NCI-H187 treated with DMSO at 0.1 percent for 48 hours (cell line): ENCODE results near the gene SLC50A1.
A peak's percentile ranks its signal among the peaks of the same experiment; 100 is the strongest.

Experiments
- DNase-seq: peaks from one replicate; lab custom pipeline; 2025; lab: John Stamatoyannopoulos, UW

The SLC50A1 gene, protein sequence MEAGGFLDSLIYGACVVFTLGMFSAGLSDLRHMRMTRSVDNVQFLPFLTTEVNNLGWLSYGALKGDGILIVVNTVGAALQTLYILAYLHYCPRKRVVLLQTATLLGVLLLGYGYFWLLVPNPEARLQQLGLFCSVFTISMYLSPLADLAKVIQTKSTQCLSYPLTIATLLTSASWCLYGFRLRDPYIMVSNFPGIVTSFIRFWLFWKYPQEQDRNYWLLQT

GRCh38 chr1:155135415-155136028, at the start of gene SLC50A1:
Gene SLC50A1, plus strand, starts transcription at chr1:155135852. Its CDS starts 60 bp downstream, at chr1:155135912.
- peak; percentile 84 for DNase-seq

DNA sequence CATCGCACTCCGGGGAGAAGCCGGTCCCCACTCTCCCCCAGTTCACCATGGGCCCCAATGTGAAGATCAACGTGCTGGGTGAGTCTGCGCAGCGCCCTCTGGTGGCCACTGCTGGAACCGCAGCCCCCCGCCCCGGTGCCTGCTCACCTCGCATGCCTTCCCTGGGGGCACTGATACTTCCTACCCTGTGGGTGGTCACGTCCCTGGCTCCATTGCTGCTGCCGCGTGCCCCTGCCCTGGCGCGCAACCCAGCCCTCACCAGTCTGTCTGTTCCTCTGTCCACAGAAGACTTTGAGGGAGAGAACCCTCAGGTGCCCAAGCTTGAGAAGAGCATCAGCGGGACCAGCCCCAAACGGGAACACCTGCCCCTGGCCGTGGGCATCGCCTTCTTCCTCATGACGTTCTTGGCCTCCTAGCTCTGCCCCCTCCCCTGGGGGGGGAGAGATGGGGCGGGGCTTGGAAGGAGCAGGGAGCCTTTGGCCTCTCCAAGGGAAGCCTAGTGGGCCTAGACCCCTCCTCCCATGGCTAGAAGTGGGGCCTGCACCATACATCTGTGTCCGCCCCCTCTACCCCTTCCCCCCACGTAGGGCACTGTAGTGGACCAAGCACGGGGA, 49.4 kb upstream of the SLC50A1 start:
- no peak for DNase-seq

GRCh38 chr1:155086856-155087535, 48.7 kb upstream of the SLC50A1 start:
- DNase-seq, result no peak

DNA sequence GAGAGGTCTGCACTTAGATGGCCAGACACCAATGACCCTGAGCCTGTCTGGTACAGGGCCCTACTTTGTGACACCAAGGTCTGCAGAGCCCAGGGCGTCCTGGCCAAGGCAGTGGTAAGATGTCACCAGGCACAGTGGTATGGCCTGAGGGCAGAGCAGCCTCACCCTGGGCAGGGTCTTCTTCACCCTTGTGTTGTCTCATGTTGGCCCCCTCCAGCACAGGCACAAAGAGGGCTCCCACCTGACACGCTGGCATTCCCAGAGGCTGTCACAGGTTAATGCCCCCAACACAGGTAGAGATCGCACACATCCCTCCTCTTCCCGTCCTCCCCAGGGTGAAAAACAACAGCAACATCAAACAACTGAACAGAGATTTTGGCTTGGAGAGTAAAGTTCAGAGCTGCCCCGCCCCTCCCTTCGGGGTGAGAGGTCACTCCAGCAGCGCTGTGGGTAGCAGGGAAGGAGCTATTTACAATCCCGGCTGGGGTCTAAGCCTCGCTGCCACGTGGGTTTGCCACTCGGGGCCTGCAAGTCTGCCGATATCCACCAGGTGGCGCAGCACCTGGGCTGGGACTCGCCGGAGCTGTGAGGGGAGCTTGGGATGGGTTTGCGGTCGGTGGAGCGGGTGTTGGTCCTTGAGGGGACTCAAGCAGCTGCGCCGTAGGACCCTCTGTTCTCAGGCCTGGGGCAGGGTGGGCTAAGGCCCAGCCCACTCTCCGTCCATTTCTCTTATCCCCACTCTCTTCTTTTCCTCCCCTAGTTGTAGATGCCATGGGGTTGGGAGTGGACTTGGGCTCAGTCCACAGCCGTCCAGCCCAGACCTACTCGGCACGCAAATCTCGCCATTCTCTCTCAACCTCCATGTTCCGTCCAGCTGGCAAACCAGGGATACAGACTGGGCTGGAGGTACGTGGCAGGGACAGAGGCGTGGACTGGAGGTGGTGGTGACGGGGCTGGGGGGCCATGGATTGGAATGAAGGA, 44.3 kb upstream of the SLC50A1 start:
- no peak for DNase-seq

DNA sequence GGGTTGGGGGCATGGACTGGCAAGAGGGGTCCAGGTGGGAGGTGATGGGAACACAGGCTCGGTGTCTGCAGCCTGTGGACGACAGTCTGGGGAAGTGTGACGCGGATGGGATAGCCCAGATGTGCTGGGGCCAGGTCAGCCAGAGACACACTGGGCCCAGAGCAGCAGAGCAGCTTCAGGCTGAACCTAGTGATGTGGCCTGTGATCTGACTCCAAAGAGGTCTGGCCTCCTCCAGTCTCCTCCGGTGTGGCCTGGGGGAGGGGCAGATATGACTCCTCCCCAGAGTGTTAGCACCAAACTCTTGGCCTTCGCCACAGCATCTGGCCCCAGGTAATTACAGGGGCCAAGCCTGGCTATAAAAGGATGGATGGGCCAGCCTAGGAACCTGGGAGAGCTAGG, 43.5 kb upstream of the SLC50A1 start:
- DNase-seq, result no peak

DNA sequence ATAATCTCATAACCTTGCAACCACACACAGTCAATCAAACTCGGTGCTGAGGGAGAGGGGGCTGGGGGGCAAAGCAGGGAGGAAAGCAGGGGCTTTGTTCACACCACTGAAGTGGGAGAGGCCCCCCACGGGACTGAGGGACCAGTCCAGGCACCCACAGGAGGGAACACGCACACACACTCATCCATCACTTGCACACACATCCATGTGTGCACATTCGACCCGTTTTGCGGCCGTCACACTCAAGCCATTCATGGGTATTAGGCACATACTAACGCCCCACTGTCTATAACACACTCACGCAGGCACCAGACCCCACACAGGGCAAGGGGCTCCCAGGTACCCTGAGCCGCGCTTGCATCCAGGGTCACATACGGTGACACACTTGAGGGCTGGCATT, 43.0 kb upstream of the SLC50A1 start:
- no peak for DNase-seq

DNA sequence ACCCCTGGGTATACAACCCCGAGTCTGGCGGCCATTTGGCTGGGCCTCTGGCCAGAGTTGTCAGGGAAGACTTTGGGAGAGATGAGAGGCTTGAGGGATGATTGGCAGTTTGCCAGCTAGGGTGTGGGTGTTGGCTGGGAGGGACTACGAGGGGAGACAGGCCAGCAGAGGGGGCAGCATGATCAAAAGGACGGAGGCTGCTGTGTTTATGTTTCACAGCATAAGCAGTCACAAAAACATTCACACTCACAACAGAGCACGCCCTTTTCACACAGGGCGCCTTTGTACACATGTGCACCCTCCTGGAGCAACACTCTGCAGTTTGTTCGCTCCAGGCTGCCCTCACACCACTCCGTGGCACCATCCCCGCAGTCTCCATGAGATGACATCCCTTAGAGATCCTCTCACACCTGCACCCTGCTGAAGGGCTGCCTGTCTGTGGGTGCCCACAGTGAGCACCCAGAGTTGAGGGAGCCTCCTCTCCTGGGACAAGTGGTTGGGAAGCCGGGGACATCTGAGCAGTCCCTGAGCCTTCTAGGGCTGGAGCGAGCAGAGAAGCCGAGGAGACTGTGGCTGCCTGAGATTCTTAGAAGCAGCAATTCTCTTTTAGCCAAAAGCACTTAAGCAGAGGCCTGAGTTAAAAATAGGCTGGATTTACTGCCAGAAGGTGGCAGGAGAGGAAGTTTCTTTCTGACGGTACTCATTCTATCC, 41.6 kb upstream of the SLC50A1 start:
- DNase-seq, result no peak

- no peak for DNase-seq
Measured at GRCh38 chr1:155094622-155094948, 41.1 kb upstream of the SLC50A1 start.

GRCh38 chr1:155099331-155099730, 36.3 kb upstream of the SLC50A1 start:
- no peak for DNase-seq

GRCh38 chr1:155103325-155103724, 32.3 kb upstream of the SLC50A1 start:
- no peak for DNase-seq

GRCh38 chr1:155104605-155105534, 30.8 kb upstream of the SLC50A1 start:
- DNase-seq, result no peak

GRCh38 chr1:155105604-155106011, 30.0 kb upstream of the SLC50A1 start:
- no peak for DNase-seq

DNA sequence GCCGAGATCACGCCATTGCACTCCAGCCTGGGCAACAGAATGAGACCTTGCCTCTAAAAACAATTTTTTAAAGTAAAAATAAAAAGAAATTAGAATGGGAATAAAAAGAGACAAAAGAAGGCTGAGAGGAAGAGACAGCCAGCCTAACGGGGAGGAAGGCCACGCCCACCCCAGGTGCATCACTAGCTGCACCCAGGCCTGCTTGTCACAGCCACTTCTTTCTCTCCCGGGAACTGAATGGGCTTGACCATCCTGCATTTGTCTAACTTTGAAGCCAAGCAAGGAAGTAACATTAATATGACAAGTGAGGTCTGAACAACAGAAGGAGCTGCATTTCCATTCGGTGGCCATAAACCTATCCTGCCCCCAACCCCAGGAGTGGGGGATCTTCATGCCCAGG, 28.8 kb upstream of the SLC50A1 start:
- DNase-seq, result no peak

- DNase-seq, result no peak
Measured at GRCh38 chr1:155107309-155108264, 28.1 kb upstream of the SLC50A1 start.

- DNase-seq, result no peak
Measured at GRCh38 chr1:155108296-155108695, 27.4 kb upstream of the SLC50A1 start.

- DNase-seq, result no peak
Measured at GRCh38 chr1:155110381-155110780, 25.3 kb upstream of the SLC50A1 start.

- DNase-seq, result no peak
Measured at GRCh38 chr1:155110826-155111225, 24.8 kb upstream of the SLC50A1 start.

DNA sequence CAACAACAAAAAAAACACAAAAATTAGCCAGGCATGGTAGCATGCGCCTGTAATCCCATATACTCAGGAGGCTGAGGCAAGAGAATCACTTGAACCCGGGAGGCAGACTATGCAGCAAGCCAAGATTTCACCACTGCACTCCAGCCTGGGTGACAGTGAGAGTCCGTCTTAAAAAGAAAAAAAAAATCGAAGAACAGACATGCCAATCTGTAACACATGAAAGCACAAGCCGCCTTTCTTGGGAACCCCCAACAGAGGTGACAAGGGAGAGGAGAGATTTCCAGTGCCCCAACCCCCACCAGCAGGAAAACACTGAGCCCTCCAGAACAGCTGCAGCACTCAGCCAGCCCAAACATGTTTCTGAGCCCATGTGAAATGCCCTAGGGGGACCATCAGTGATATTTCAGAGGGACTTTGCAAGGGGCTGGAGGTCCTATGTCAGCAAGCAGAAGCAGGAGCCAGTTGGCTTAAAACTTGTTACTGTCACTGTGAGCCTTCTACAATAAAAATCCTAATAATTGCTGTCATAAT, 22.1 kb upstream of the SLC50A1 start:
- no peak for DNase-seq
